ENCODE measurements around the gene SMG6.

SMG6 gene

GRCh38 chr17:2093349-2093748 lies 210.2 kb downstream of the SMG6 start:
- DNase-seq: no peak

GRCh38 chr17:2092253-2092652 lies 211.3 kb downstream of the SMG6 start:
- DNase-seq: no peak

DNA sequence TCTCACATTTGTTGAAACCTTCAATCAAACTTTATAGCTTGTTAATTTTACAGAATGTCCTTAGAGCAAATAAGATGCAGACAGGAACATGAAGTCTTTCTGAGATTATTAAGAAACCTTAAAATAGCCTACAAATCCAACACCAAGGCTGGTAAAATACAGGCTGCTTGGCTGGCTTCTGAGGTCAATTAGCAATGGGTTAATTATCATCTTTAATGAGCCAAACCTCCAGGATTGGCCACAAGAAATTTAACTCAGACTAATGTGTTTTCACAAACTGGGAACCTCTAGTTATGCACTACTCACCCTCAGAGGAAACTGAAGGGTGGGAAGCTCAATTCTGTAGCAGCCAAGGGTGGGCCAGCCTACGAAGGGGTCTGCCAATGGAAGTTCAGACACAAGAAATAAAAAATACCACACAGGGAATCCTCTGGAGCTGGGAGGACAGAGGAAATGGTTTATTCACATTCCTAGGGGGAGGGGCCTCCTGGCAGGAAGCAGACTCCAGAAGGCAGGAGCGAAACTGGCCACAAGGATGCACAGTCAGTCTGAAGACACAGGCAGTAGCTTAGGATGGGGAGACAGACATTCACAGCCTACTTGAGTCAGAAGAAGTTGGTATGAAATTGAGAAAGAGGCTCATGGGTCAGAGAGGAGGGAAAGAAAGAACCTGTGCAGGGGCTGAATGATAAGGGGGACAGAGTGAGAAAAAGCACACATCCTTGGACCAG lies 212.6 kb downstream of the SMG6 start:
- peak; percentile 81 for DNase-seq

DNA sequence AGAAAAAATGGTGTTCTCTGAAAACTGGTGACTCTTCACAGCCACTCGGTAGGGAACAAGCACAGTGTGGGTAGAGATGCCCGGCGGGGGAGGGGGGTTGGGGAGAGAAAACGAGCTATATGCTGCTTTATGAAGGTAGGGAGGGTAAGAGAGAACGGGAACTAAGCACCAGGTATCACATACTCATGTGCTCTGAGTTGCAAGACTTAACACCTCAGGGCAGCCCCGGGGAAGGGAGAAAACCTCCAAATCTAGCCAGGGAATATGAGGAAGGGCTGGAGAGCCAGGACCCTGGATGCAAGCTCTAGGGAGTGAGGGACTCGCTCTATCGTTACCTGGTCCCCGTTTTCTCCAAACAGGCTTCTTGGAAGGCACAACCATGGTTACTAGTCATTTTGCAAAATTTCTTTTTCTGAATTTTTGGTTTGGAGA lies 213.4 kb downstream of the SMG6 start:
- no peak for DNase-seq

DNA sequence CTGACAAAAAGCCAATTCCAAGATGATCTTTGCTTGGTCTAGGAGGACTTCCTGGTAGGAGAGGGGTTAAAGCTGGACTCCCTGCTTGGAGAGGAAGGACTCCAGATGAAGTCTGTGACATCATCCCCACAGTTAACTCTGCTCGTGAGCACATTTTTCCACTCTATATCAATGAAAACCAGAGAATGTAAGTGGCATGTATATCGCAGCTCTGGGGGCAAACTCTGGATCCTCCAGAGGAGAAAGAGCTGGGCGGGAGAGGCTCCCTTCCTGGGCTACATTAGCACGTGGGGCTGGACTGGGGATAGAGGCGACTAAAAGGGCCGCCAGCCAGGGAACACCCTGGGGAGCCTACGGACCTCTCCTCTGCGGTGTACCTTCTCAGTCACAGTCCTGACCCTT lies 214.6 kb downstream of the SMG6 start:
- DNase-seq: peak; percentile 56

DNA sequence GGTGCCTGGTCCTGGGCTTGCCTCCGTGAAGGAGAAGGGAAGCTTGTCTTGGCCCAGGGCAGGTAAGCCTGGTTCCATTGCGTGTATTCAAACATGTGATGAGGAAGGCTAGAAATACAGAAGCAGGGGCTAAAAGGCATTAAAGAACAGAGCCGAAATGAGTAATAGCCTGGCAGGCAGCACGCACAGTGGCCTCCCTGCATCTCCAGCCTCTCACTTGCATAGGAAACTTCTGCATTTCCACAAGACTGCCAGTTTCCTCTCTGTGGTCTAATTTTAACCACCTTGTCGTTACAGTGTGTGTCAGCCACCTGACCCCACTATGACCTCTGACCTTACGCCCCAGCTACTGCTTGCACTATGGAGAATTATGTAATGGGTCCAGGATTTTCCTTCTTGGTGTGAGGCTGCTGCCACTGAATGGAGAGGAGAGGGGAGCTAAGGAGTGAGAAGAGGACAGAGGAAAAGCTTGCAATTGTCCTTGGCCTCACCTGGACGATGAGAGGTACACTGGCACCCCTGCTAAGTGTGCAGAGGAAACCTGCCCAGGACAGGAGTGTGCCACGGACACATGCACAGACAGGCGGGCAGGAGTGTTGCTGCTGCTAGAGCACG lies 215.9 kb downstream of the SMG6 start:
- DNase-seq: peak; percentile 55

DNA sequence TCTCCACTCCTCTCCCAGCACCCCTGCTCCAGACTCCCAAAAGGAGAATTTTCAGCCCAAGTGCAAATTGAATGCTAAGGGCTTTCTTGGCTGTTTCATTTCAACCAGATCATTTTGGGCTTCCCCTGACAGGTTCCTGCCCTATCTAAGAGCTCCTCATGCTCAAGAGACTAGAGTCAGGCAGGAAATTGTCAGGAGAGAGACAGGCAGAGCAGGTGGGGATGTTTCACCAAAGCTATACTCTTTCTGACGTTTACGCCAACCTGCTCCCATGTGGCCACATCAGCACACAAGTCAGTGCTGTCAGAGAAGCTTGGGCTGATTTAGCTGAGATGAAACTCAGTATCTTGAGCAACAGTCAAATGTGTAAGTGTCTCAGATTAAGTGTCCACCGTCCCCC lies 217.3 kb downstream of the SMG6 start:
- no peak for DNase-seq

- peak; percentile 85 for DNase-seq
Measured at GRCh38 chr17:2085648-2085949, 218.0 kb downstream of the SMG6 start.

GRCh38 chr17:2084766-2085647 lies 218.6 kb downstream of the SMG6 start:
- DNase-seq: peak; percentile 78

GRCh38 chr17:2084036-2084765 lies 219.4 kb downstream of the SMG6 start:
- peak; percentile 71 for DNase-seq

DNA sequence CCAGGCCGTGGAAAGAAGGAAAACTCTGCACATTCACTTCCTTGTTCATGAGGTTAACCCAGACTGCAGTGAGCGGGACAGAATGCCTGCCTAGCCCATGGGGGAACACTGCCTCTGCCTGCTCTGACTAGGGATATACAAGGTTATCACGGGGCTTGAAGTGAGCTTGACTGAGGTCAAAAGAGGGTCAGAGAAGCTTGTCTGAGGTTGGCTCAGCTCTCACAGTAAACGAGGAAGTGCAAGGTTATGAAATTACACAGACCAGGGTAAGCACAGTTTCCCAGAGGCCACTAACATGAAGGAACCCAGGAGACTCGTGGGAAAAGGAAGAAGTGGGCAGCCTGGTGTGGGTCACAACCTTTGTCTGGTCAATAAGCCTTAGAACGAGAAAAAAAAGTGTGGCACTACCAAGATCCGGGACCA lies 220.0 kb downstream of the SMG6 start:
- no peak for DNase-seq

- DNase-seq: no peak
Measured at GRCh38 chr17:2082003-2082781, 221.4 kb downstream of the SMG6 start.

DNA sequence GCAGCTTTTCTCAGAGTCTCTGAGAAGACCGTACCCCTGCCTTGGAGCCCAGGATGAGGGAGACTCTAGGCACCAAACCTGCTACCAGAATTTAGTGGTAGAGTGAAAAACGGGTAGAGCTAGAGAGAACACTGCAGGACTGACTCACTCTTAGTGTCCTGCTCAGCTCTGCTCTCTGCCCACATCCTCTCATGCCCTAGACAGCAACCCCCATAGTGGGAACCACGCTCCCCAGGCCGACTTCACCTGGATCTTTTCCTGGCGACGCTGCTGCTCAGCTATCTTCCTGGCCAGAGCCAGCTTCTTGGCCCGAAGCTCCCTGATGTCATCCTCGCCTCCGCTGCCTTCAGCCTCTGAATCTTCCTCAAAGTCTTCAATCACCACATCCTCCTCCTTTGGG lies 222.0 kb downstream of the SMG6 start:
- DNase-seq: no peak

- no peak for DNase-seq
Measured at GRCh38 chr17:2077040-2077439, 226.5 kb downstream of the SMG6 start.

GRCh38 chr17:2076087-2076984 lies 227.2 kb downstream of the SMG6 start:
- peak; percentile 80 for DNase-seq

DNA sequence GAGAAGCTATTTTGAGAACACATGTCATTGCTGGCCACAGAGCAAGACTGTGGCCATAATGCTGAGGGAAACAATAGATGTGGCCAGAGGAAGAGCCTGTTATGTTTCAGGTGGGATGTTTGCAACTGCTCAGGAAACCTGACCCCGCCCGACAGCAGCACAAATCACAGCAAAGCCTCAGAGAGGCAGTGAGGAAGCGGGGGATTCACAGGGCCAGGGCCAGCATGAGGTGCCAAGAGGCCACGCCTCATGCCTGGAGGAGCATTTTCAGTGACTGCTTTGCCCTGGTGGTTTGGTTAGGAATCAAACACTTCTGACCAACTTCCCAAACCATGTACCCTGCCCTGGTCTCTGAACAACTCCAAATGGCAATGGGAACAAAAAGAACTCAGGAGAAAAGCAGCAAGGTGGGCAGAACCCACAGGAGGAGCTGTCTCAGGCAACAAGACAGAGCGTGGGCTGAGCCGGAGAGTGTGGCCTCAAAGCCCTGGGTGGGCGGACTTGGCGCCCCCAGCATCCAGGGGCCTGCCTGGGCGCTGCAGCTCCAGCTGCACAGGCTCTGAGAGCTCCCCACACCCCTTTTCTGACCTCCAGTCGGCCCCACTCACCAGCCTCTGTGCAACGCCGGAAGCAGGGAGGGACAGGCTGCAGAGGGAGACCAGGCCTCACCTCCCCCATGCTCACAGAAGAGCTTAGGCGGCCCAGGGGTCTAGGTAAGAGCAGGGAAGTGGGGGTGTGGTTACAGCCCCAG lies 228.1 kb downstream of the SMG6 start:
- DNase-seq: peak; percentile 84

- no peak for DNase-seq
Measured at GRCh38 chr17:2074919-2075318, 228.7 kb downstream of the SMG6 start.

DNA sequence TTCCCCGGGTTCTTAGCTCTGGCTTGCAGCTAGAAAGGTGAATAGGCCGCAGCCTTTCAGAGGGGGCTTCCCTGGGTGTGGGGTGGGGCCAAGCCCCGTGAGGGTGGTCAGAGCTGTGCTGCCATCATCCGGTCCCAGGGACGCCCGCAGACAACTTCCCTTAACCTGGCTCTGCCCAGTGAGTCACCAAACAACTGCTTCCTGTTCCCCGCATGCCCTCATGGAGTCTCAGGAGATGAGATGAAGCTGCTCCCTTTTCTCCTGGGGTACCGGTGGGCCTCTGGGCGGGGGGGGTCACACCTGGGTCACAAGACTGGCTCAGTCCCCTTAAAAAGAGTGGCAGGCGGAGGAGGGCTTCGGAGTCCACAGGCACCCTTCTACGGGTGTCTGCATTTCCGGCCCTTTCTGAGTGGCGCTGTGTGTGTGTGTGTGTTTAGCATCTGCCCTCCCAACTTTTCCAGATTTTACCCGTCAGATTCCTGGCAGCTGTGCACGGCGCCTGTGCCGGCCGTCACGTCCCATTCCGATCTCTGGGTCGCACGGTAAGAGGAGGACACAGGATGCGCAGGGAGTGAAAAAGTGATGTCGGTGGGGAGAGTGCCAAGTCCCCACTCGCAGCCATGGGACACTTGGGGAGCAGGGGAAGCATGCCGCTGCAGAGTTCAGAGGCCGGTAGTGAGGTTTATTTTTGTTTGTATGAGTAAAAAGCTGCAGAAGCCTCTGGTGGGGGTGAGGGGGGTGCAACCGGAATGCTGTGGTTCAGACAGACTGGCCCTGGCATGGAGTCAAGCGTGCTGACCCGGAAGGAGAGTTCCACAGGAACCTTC lies 231.9 kb downstream of the SMG6 start:
- DNase-seq: peak; percentile 51

GRCh38 chr17:2071024-2071385 lies 232.6 kb downstream of the SMG6 start:
- DNase-seq: no peak

Data from right forelimb (tissue), 1 donor.